ENCODE data around the gene TMEM252. TPM values are rescaled to one million over a fixed set of nuclear protein-coding genes. Genes with fewer than 3 reads are reported as not detected.

The TMEM252 gene
- total RNA-seq, 1 experiment from 2014 or later, result not detected

- ChIA-PET POLR2A (ENCODE audit: unreplicated experiment) (no interaction called here), CTCF (interaction anchor here (0.8 to 0.9 kb wide), 2 partner anchors 15 to 29 kb away, joined by 3 to 5 read pairs; no protein-coding TSS in a partner anchor)
- Histone ChIP-seq H3K27ac (ENCODE audit: low read length) (no peak overlapping the region), H3K79me2 (ENCODE audit: low read length) (no peaks in the 10 kb centered on the region), H3K4me3 (ENCODE audit: low read length) (no peak overlapping the region), H3K27me3 (ENCODE audit: low read length) (no peaks in the 10 kb centered on the region), H4K20me1 (ENCODE audit: low read length) (no peaks in the 10 kb centered on the region), H3K9me2 (replicated peaks; ENCODE audit: low read length) (no peaks in the 10 kb centered on the region), H3F3A (ENCODE audit: low read length, unreplicated experiment) (no peaks in the 10 kb centered on the region), H3K9me3 (ENCODE audit: low read length) (no peaks in the 10 kb centered on the region), H3K4me2 (ENCODE audit: low read length) (no peak overlapping the region), H2AFZ (ENCODE audit: low read length) (no peak overlapping the region), H3K9ac (ENCODE audit: low read length) (no peak overlapping the region), H3K36me3 (ENCODE audit: low read depth, low read length) (no peaks in the 10 kb centered on the region), H3K4me1 (ENCODE audit: insufficient read depth, low read length) (no peaks in the 10 kb centered on the region; the same call in 1 of the 2 replicates)
- no peak for ATAC-seq
- no TSS peak for BruUV-seq (replicated peaks)
- no peak for TF ChIP-seq CTCF (conservative IDR thresholded peaks at IDR 0.05; ENCODE audit: low read depth, low read length)
- no peak for TF ChIP-seq EZH2phosphoT487 (IDR thresholded peaks at IDR 0.05; ENCODE audit: borderline replicate concordance, low read length)
- TF ChIP-seq EZH2 (IDR thresholded peaks at IDR 0.05; ENCODE audit: low read length, unreplicated experiment), result no peak
- intact Hi-C loops (cut with micrococcal nuclease), result loop anchor here (5.0 kb wide), 1 partner anchor 50 kb away; no protein-coding TSS in a partner anchor
- no peak for DNase-seq
Measured at GRCh38 chr9:68567565-68567964, 26.9 kb upstream of the TMEM252 start.

- no peaks in the 10 kb centered on the region for H3F3A ChIP-seq (ENCODE audit: low read length, unreplicated experiment)
- H3K9me2 ChIP-seq (replicated peaks; ENCODE audit: low read length), result no peaks in the 10 kb centered on the region
- H3K36me3 ChIP-seq (ENCODE audit: low read depth, low read length), result no peaks in the 10 kb centered on the region
- H3K27ac ChIP-seq (ENCODE audit: low read length), result no peak overlapping the region
- ATAC-seq, result no peak
- DNase-seq, result no peak
- H3K27me3 ChIP-seq (ENCODE audit: low read length), result no peaks in the 10 kb centered on the region
- H3K4me3 ChIP-seq (ENCODE audit: low read length), result no peak overlapping the region
- no peak for TF ChIP-seq EZH2 (IDR thresholded peaks at IDR 0.05; ENCODE audit: low read length, unreplicated experiment)
- no peak for TF ChIP-seq EZH2phosphoT487 (IDR thresholded peaks at IDR 0.05; ENCODE audit: borderline replicate concordance, low read length)
- TF ChIP-seq CTCF (conservative IDR thresholded peaks at IDR 0.05; ENCODE audit: low read depth, low read length), result no peak
- intact Hi-C loops (cut with micrococcal nuclease), result no loop called here
- no peak overlapping the region for H3K4me2 ChIP-seq (ENCODE audit: low read length)
- BruUV-seq (replicated peaks), result no TSS peak
- CTCF ChIA-PET, result no interaction called here
- H3K4me1 ChIP-seq (ENCODE audit: insufficient read depth, low read length), result no peaks in the 10 kb centered on the region; the same call in 1 of the 2 replicates
- H3K9ac ChIP-seq (ENCODE audit: low read length), result no peak overlapping the region
- no peaks in the 10 kb centered on the region for H3K79me2 ChIP-seq (ENCODE audit: low read length)
- H3K9me3 ChIP-seq (ENCODE audit: low read length), result no peaks in the 10 kb centered on the region
- H2AFZ ChIP-seq (ENCODE audit: low read length), result no peak overlapping the region
- POLR2A ChIA-PET (ENCODE audit: unreplicated experiment), result no interaction called here
- H4K20me1 ChIP-seq (ENCODE audit: low read length), result no peaks in the 10 kb centered on the region
Measured at GRCh38 chr9:68562461-68562860, 21.8 kb upstream of the TMEM252 start.

- H3K9ac ChIP-seq (ENCODE audit: low read length), result no peak overlapping the region
- no peaks in the 10 kb centered on the region for H3K79me2 ChIP-seq (ENCODE audit: low read length)
- no TSS peak for BruUV-seq (replicated peaks)
- no peaks in the 10 kb centered on the region for H3F3A ChIP-seq (ENCODE audit: low read length, unreplicated experiment)
- ChIA-PET CTCF (no interaction called here), POLR2A (ENCODE audit: unreplicated experiment) (no interaction called here)
- H3K4me2 ChIP-seq (ENCODE audit: low read length), result no peak overlapping the region
- ATAC-seq, result no peak
- peak; percentile 36 for DNase-seq
- no peaks in the 10 kb centered on the region for H3K9me2 ChIP-seq (replicated peaks; ENCODE audit: low read length)
- H3K36me3 ChIP-seq (ENCODE audit: low read depth, low read length), result no peaks in the 10 kb centered on the region
- H4K20me1 ChIP-seq (ENCODE audit: low read length), result no peaks in the 10 kb centered on the region
- H3K27ac ChIP-seq (ENCODE audit: low read length), result no peak overlapping the region
- TF ChIP-seq CTCF (conservative IDR thresholded peaks at IDR 0.05; ENCODE audit: low read depth, low read length) (peak; percentile 51), EZH2 (IDR thresholded peaks at IDR 0.05; ENCODE audit: low read length, unreplicated experiment) (no peak), EZH2phosphoT487 (IDR thresholded peaks at IDR 0.05; ENCODE audit: borderline replicate concordance, low read length) (no peak)
- intact Hi-C loops (cut with micrococcal nuclease), result no loop called here
- H3K4me1 ChIP-seq (ENCODE audit: insufficient read depth, low read length), result no peaks in the 10 kb centered on the region; the same call in 1 of the 2 replicates
- H3K27me3 ChIP-seq (ENCODE audit: low read length), result no peaks in the 10 kb centered on the region
- H3K9me3 ChIP-seq (ENCODE audit: low read length), result no peaks in the 10 kb centered on the region
- no peak overlapping the region for H3K4me3 ChIP-seq (ENCODE audit: low read length)
- no peak overlapping the region for H2AFZ ChIP-seq (ENCODE audit: low read length)
Measured at GRCh38 chr9:68560071-68560844, 19.6 kb upstream of the TMEM252 start.
